Lower leg skin (tissue), 3 donors: ENCODE results near the gene TDRD9.

Experiments used
- POLR2A ChIP-seq, 2 donors: fragments of 450-650 bp; IDR thresholded peaks; one replicate each; pipeline ENCODE4 v1.6.1; 2016 to 2017; ENCODE audit warnings: antibody characterized with exemption in 2 of 2, mild to moderate bottlenecking in 1 of 2, moderate library complexity in 1 of 2
- TF ChIP-seq, protein P1 (sequence below), 3 donors: fragments of 450-650 bp; IDR thresholded peaks; one replicate each; pipeline ENCODE4 v1.5.1; 2016; ENCODE audit warnings: antibody characterized with exemption in 3 of 3, mild to moderate bottlenecking in 3 of 3, moderate library complexity in 2 of 3

DNA sequence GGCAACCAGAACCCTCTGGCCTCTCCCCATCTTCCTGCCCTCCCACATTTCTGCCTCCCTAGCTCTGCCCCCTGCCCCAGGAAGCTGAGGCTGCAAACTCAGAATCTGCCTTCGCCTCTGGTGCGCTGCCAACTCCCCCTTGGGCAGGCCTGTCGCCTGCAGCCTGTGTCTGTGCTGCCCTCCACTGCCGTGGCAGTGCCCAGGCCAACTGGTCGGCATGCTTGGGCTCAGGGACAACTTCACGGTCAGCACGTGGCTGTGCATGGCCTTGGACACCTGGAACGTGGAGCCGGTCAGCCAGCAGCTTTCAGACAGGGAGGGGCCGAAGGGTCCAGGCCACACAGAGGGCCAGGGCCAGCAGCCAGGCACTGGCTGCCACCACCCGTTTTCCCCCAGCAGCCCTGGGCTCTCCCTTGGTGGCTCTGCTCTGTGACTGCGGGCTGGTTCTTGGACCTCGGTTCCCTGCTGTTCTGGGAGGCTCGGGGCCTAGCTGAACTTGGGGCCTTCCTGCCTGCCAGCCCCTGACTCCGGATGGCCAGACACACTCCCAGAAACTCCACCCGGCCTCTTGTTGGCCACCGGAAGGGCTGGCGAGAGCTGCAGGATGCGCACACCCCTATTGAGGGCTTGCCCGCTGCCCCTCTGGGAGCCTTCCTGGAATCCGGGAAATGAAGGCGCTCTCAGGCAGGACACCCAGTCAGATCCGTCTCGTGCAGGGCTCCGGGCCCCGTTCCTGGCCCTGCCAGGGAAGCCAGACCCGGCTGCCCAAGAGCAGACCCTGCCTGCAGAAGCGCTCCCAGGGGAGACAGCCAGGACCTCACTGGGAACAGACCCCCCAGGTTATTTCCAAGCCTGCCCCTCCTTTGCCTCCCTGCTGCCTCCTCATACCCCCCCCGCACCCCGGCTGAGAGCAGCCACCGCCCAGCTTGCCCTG is 46.7 kb upstream of the TDRD9 start:
- TF ChIP-seq, protein P1, sequence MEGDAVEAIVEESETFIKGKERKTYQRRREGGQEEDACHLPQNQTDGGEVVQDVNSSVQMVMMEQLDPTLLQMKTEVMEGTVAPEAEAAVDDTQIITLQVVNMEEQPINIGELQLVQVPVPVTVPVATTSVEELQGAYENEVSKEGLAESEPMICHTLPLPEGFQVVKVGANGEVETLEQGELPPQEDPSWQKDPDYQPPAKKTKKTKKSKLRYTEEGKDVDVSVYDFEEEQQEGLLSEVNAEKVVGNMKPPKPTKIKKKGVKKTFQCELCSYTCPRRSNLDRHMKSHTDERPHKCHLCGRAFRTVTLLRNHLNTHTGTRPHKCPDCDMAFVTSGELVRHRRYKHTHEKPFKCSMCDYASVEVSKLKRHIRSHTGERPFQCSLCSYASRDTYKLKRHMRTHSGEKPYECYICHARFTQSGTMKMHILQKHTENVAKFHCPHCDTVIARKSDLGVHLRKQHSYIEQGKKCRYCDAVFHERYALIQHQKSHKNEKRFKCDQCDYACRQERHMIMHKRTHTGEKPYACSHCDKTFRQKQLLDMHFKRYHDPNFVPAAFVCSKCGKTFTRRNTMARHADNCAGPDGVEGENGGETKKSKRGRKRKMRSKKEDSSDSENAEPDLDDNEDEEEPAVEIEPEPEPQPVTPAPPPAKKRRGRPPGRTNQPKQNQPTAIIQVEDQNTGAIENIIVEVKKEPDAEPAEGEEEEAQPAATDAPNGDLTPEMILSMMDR (IDR thresholded peaks at IDR 0.05), result no peak
- no peak for TF ChIP-seq POLR2A (IDR thresholded peaks at IDR 0.05)
